GM12872 (cell line): ENCODE measurements around the gene ACBD6.

ENCODE experiments used
- TF ChIP-seq, protein P1 (sequence below): IDR thresholded peaks from 3 replicates; pipeline ENCODE4 v1.5.1; 2011; ENCODE audit warnings: low read depth, mild to moderate bottlenecking, low read length, moderate library complexity; ENCODE audit not compliant: insufficient read depth

ACBD6 gene

DNA sequence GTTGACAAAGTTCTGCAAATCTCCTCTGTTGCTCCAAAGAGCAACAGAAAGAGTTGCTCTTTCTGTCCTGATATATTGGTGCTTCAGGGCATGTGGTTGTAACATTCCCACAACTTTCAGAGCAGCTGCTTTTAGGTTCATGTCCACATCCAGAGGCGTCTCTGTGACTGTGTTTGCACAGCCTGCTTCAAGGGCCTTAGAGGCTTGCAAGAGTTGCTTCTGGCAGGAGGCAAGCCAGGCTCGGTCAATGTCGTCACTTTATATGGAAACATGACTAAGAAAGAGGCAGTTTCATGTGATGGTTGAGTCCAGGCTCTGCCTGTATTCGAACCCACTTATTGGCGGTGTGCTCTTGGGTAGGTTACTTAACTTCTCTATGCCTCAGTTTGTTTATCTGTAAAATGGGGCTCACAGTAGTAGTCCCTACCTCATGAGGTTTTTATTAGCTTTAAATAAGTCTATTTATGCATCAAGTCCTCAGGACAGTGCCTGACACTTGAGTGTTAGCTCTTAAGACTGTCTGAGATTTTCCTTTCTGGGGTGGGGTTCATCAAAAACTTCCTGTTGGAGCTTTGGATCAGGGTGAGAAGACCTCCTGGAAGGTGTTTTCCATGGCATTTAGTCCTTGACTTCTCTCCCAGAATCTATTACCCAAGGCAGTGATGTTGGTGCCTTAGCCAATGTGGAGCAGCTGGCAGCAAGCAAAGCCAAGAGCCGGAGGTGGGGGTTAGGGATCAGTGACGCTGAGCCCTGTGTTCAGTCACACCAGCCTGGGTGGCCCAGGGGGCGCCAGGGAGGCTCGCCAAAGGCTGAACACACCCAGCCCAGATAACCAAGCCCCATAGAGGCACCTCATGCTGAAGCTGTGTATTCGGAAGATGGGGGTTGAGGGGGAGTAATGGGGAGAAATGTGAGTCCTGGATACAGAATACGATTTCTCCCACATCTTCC lies 253.4 kb downstream of the ACBD6 start:
- TF ChIP-seq, protein P1, sequence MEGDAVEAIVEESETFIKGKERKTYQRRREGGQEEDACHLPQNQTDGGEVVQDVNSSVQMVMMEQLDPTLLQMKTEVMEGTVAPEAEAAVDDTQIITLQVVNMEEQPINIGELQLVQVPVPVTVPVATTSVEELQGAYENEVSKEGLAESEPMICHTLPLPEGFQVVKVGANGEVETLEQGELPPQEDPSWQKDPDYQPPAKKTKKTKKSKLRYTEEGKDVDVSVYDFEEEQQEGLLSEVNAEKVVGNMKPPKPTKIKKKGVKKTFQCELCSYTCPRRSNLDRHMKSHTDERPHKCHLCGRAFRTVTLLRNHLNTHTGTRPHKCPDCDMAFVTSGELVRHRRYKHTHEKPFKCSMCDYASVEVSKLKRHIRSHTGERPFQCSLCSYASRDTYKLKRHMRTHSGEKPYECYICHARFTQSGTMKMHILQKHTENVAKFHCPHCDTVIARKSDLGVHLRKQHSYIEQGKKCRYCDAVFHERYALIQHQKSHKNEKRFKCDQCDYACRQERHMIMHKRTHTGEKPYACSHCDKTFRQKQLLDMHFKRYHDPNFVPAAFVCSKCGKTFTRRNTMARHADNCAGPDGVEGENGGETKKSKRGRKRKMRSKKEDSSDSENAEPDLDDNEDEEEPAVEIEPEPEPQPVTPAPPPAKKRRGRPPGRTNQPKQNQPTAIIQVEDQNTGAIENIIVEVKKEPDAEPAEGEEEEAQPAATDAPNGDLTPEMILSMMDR, result peak; percentile 36; the same call in 2 of the 3 replicates

DNA sequence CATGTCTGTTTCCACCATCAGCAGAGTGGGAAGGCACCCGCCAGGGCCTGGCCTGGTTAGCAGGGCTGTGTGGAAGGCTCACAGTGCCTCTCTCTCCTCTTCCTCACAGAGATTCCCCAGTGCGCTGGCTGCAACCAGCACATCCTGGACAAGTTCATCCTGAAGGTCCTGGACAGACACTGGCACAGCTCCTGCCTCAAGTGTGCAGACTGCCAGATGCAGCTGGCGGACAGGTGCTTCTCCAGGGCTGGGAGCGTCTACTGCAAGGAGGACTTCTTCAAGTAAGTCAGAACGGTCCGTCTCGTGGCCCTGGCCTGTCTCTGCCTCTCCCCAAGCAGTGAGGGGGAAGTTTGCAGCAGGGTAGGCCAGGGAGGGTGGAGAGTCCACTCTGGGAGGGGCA lies 254.2 kb downstream of the ACBD6 start:
- TF ChIP-seq, protein P1, result no peak

DNA sequence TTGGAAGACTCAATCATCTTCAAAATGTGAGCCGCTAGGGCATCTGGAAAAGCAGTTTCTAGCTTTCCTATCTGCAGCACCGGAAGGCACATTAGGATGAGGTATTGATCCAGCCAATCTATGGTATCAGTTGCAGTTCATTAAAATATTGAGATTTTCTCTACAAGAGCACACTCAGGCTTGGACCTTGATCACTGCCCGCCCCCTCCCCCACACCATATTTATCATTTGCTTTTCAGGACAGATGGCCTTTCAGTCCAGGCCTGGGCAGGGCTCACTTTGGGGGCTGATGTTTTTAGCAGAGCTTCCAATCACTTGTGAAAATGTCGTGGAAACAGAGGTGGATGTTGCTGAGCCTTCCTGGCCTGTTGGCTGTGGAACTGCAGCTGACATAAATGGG lies 254.8 kb downstream of the ACBD6 start:
- TF ChIP-seq, protein P1, result no peak

DNA sequence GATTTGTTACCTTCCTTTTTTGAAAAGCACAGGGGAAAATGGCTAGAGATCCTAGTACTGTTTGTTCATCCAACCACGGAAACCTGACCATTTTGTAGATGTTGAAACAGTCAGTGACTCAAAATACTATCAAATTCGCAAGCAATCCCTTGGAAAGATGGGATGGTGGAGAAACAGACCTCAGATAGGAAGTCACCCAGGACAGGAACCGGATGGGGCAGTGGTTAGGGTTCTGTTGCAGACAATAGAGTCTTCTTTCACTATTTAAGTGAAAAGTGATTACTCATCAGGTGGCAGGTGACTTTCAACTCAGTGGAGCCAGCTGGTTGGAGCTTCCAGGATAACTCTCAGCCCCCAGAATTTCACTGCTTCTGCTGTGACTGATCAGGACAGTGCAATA lies 255.3 kb downstream of the ACBD6 start:
- TF ChIP-seq, protein P1, result no peak

DNA sequence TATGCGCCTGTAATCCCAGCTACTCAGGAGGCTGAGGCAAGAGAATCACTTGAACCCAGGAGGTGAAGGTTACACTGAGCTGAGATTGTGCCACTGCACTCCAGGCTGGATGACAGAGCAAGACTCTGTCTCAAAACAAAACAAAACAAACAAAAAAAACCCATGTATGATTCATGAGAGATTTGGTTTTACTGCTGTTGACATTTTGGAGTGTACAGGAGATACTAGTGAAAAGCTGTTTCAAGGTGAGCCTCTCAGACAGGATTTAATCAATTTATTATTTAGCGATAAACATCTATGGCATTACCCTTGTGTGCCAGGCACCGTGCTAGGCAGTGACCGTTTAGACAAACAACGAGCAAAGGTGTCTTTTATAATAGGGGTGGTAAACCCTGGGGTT lies 255.8 kb downstream of the ACBD6 start:
- TF ChIP-seq, protein P1, result no peak

DNA sequence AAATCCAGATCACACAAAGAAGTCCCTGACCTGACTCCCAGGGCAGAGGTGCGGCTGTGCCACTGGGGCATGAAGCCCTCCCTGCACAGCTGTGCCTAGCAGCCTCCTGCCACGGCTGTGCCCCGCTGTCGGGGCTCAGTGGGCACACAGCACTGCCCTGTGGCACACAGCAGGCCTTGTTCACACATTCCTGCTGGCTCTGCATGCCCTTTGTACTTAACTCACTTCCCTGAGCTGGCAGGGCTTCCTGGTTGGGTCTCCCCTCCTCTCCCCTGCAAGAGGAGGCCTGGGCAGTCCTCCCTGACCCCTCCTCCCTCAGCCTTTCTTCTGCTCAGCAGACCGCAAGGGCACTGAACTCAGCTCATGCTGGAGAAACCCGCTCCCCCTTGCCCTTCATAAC lies 257.5 kb downstream of the ACBD6 start:
- TF ChIP-seq, protein P1, result no peak

DNA sequence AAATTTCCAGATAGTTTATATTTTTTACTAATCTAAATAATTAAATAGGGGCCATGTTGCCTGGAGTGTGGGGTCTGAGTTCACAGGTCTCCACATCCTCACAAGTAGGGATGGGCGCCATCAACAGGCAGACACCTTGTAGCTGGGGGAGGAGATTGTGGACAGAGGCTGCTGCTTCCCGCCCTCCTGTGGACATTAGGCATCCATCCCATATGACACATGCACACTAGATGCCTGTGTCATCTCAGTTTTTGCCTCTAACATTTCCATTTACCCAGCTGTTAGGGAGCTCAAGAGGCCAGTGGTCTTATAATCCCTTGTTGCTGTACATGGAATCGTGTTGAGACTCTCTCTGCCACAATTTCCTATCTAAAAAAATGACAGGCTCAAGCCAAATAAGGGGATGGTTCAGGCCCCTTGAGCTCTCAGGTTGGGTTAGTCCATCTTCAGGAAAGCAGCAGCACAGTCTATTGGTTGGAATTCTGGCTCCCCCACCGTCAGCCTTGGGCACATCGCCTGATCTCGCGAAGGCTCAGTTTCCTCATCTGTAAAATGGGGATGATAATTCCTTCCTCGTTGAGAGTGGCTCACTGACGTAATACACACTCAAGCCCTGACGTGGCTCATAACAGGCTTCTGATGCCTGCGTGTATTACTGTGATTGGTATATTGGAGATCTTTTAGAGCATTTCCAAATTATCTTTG lies 258.7 kb downstream of the ACBD6 start:
- TF ChIP-seq, protein P1, result no peak
